ENCODE results near the gene SPATA2. TPM values are rescaled to one million over a fixed set of nuclear protein-coding genes. Genes with fewer than 3 reads are reported as not detected.

Gene SPATA2
- total and polyA plus RNA-seq, 2 of the 13 experiments (the other 11 are each of a cell fraction or from before 2014, with no cell fraction given) = 3.2 to 8.7 TPM

DNA sequence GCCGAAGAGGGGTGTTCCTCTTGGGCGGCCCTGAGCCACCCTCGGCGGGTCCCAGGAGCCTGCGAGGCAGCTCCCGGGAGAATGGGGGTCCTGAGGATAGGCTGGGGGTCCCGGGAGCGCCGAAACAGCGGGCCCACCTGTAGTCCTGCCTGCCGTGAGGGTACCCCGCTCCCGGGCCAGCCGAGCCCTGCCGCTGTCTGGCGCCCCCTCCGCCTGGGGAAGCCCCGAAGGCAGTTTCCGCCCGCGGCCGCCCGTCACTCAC, 280 bp downstream of the SPATA2 start:
- WGBS (ENCODE audit: low lambda C conversion rate) = 0% methylated on average over 4 of the region's 23 CpGs
- peak overlapping the region; percentile 92 for H3K9ac ChIP-seq (ENCODE audit: insufficient read depth, low read depth, low read length)
- H3K4me3 ChIP-seq (replicated peaks in 1 of 3; ENCODE audit: insufficient read depth in 1 of 3, low read depth in 2 of 3, low read length in 3 of 3) = peak overlapping the region; percentile 74 to 91 (median 90)
- no peaks in the 10 kb centered on the region for H3K9me3 ChIP-seq (ENCODE audit: low read length)
- FAIRE-seq (no peak), DNase-seq (ENCODE audit: low spot score) (no peak), ATAC-seq (peak; percentile 20; the same call in 2 of the 3 replicates)
- intact Hi-C loops (cut with micrococcal nuclease; ENCODE audit: unreplicated experiment) (loop anchor here (2.0 kb wide), 1 partner anchor 14 kb away; no protein-coding TSS in a partner anchor), in situ Hi-C loops (cut with HindIII; ENCODE audit: extremely low pct_ligation_motif_present, low pct_unique_long_range_greater_than_20kb) (no loop called here)
- H3K27ac ChIP-seq (ENCODE audit: extremely low read length, insufficient read depth, low read length) = peak overlapping the region; percentile 97
- H3K27me3 ChIP-seq (ENCODE audit: control insufficient read depth in 1 of 2, insufficient read depth in 2 of 2, low read length in 2 of 2) = no peaks in the 10 kb centered on the region; a peak in 1 of 5 replicates
- POLR2A ChIA-PET = interaction anchor here (1.0 to 2.6 kb wide), 11 partner anchors 9 to 239 kb away, joined by 3 to 105 read pairs (median 10); partner anchors contain the start of genes PEDS1, RNF114 and SLC9A8
- H3K36me3 ChIP-seq (replicated peaks in 1 of 2; ENCODE audit: control insufficient read depth in 1 of 2, insufficient read depth in 2 of 2, low read length in 2 of 2) = peaks cover 5 to 8% of the 10 kb centered on the region in 2 experiments; a peak in 4 of 5 replicates
- CTCF ChIA-PET (ENCODE audit: low intra/inter-chr PET ratio, low total read pairs) = interaction anchor here (2.3 kb wide), 1 partner anchor 13 kb away, joined by 10 read pairs; no protein-coding TSS in a partner anchor
- no peaks in the 10 kb centered on the region for H4K20me1 ChIP-seq (ENCODE audit: insufficient read depth, low read length)
- H3K4me1 ChIP-seq (ENCODE audit: insufficient read depth, low read length) = peaks cover 75% of the 10 kb centered on the region
- no peak overlapping the region for H2AFZ ChIP-seq (ENCODE audit: low read length)
- H3K4me2 ChIP-seq (ENCODE audit: low read depth, low read length) = peak overlapping the region; percentile 98
- no TSS peak for BruUV-seq (replicated peaks)
- peaks cover 51% of the 10 kb centered on the region for H3K79me2 ChIP-seq (ENCODE audit: insufficient read depth, low read length)
- TF ChIP-seq ZMAT3 (CRISPR knock-in tag; conservative IDR thresholded peaks at IDR 0.05) (peak; percentile 23; the same call in 1 of the 2 replicates), MLX (CRISPR knock-in tag; IDR thresholded peaks at IDR 0.05) (no peak), RBFOX2 (IDR thresholded peaks at IDR 0.05; ENCODE audit: low read depth, low read length) (no peak), ZNF768 (CRISPR knock-in tag; IDR thresholded peaks at IDR 0.05) (peak; percentile 13; the same call in 1 of the 2 replicates), SKIL (CRISPR knock-in tag; IDR thresholded peaks at IDR 0.05; ENCODE audit: borderline replicate concordance) (no peak), ZNF703 (CRISPR knock-in tag; IDR thresholded peaks at IDR 0.05; ENCODE audit: borderline replicate concordance) (peak; percentile 75; the same call in 1 of the 2 replicates), SNAI1 (CRISPR knock-in tag; IDR thresholded peaks at IDR 0.05; ENCODE audit: borderline replicate concordance) (no peak; the same call in 1 of the 2 replicates), KIAA2018 (CRISPR knock-in tag; IDR thresholded peaks at IDR 0.05; ENCODE audit: borderline replicate concordance) (0 out of 2 replicates have a peak, but pooled peaks have one; percentile 72), WIZ (CRISPR knock-in tag; IDR thresholded peaks at IDR 0.05) (no peak), FOXM1 (CRISPR knock-in tag; IDR thresholded peaks at IDR 0.05) (no peak), EP300 (IDR thresholded peaks at IDR 0.05; ENCODE audit: low read depth in 2 of 2, low read length in 2 of 2) (no peak), EP300 (CRISPR knock-in tag; IDR thresholded peaks at IDR 0.05; ENCODE audit: borderline replicate concordance) (no peak)

Data from HepG2 (cell line).